ENCODE results near the gene HOXB1. TPM values are rescaled to one million over a fixed set of nuclear protein-coding genes. Genes with fewer than 3 reads are reported as not detected.

HOXB1 gene
- total RNA-seq, 1 donor: not detected

- Histone ChIP-seq H3K4me3 (ENCODE audit: low read length) (no peak overlapping the region), H3K9me3 (ENCODE audit: low read depth, low read length) (no peaks in the 10 kb centered on the region), H3K4me1 (ENCODE audit: insufficient read depth, low read length) (no peaks in the 10 kb centered on the region), H3K27me3 (ENCODE audit: insufficient read depth, low read length) (peaks cover 26% of the 10 kb centered on the region)
Observed at GRCh38 chr17:48561884-48562810, 31.3 kb upstream of the HOXB1 start.

- Histone ChIP-seq H3K4me3 (ENCODE audit: low read length) (no peak overlapping the region), H3K4me1 (ENCODE audit: insufficient read depth, low read length) (no peaks in the 10 kb centered on the region), H3K27me3 (ENCODE audit: insufficient read depth, low read length) (peaks cover 28% of the 10 kb centered on the region), H3K9me3 (ENCODE audit: low read depth, low read length) (no peaks in the 10 kb centered on the region)
Observed at GRCh38 chr17:48559840-48560817, 29.3 kb upstream of the HOXB1 start.

- Histone ChIP-seq H3K27me3 (ENCODE audit: insufficient read depth, low read length) (peaks cover 28% of the 10 kb centered on the region), H3K4me1 (ENCODE audit: insufficient read depth, low read length) (no peaks in the 10 kb centered on the region), H3K9me3 (ENCODE audit: low read depth, low read length) (no peaks in the 10 kb centered on the region), H3K4me3 (ENCODE audit: low read length) (no peak overlapping the region)
Observed at GRCh38 chr17:48559122-48559839, 28.5 kb upstream of the HOXB1 start.

GRCh38 chr17:48558831-48559121 is 28.0 kb upstream of the HOXB1 start:
- H3K27me3 ChIP-seq (ENCODE audit: insufficient read depth, low read length): peaks cover 28% of the 10 kb centered on the region
- no peak overlapping the region for H3K4me3 ChIP-seq (ENCODE audit: low read length)
- no peaks in the 10 kb centered on the region for H3K9me3 ChIP-seq (ENCODE audit: low read depth, low read length)
- no peaks in the 10 kb centered on the region for H3K4me1 ChIP-seq (ENCODE audit: insufficient read depth, low read length)

- Histone ChIP-seq H3K9me3 (ENCODE audit: low read depth, low read length) (no peaks in the 10 kb centered on the region), H3K4me1 (ENCODE audit: insufficient read depth, low read length) (no peaks in the 10 kb centered on the region), H3K4me3 (ENCODE audit: low read length) (no peak overlapping the region), H3K27me3 (ENCODE audit: insufficient read depth, low read length) (peaks cover 26% of the 10 kb centered on the region)
Observed at GRCh38 chr17:48558057-48558830, 27.4 kb upstream of the HOXB1 start.

GRCh38 chr17:48556576-48557401 is 26.0 kb upstream of the HOXB1 start:
- no peaks in the 10 kb centered on the region for H3K9me3 ChIP-seq (ENCODE audit: low read depth, low read length)

GRCh38 chr17:48556229-48556575 is 25.4 kb upstream of the HOXB1 start:
- Histone ChIP-seq H3K4me1 (ENCODE audit: insufficient read depth, low read length) (no peaks in the 10 kb centered on the region), H3K27me3 (ENCODE audit: insufficient read depth, low read length) (peaks cover 23% of the 10 kb centered on the region), H3K9me3 (ENCODE audit: low read depth, low read length) (no peaks in the 10 kb centered on the region), H3K4me3 (ENCODE audit: low read length) (no peak overlapping the region)

More at GRCh38 chr17:48556576-48557401, 26.0 kb upstream of the HOXB1 start:
- Histone ChIP-seq H3K4me3 (ENCODE audit: low read length) (no peak overlapping the region), H3K27me3 (ENCODE audit: insufficient read depth, low read length) (peaks cover 23% of the 10 kb centered on the region), H3K4me1 (ENCODE audit: insufficient read depth, low read length) (no peaks in the 10 kb centered on the region)

GRCh38 chr17:48555258-48556228 is 24.7 kb upstream of the HOXB1 start:
- H3K27me3 ChIP-seq (ENCODE audit: insufficient read depth, low read length): peaks cover 23% of the 10 kb centered on the region
- H3K9me3 ChIP-seq (ENCODE audit: low read depth, low read length): no peaks in the 10 kb centered on the region
- no peak overlapping the region for H3K4me3 ChIP-seq (ENCODE audit: low read length)
- no peaks in the 10 kb centered on the region for H3K4me1 ChIP-seq (ENCODE audit: insufficient read depth, low read length)

- Histone ChIP-seq H3K4me3 (ENCODE audit: low read length) (no peak overlapping the region), H3K4me1 (ENCODE audit: insufficient read depth, low read length) (no peaks in the 10 kb centered on the region), H3K27me3 (ENCODE audit: insufficient read depth, low read length) (peaks cover 23% of the 10 kb centered on the region), H3K9me3 (ENCODE audit: low read depth, low read length) (no peaks in the 10 kb centered on the region)
Observed at GRCh38 chr17:48554412-48555257, 23.8 kb upstream of the HOXB1 start.

GRCh38 chr17:48553826-48554225 is 23.0 kb upstream of the HOXB1 start:
- Histone ChIP-seq H3K4me3 (ENCODE audit: low read length) (no peak overlapping the region), H3K27me3 (ENCODE audit: insufficient read depth, low read length) (peaks cover 23% of the 10 kb centered on the region), H3K9me3 (ENCODE audit: low read depth, low read length) (no peaks in the 10 kb centered on the region), H3K4me1 (ENCODE audit: insufficient read depth, low read length) (no peaks in the 10 kb centered on the region)

GRCh38 chr17:48553190-48553547 is 22.4 kb upstream of the HOXB1 start:
- no peaks in the 10 kb centered on the region for H3K9me3 ChIP-seq (ENCODE audit: low read depth, low read length)
- peaks cover 6% of the 10 kb centered on the region for H3K4me1 ChIP-seq (ENCODE audit: insufficient read depth, low read length)
- H3K27me3 ChIP-seq (ENCODE audit: insufficient read depth, low read length): peaks cover 26% of the 10 kb centered on the region
- H3K4me3 ChIP-seq (ENCODE audit: low read length): no peak overlapping the region

- Histone ChIP-seq H3K9me3 (ENCODE audit: low read depth, low read length) (no peaks in the 10 kb centered on the region), H3K27me3 (ENCODE audit: insufficient read depth, low read length) (peaks cover 31% of the 10 kb centered on the region), H3K4me3 (ENCODE audit: low read length) (no peak overlapping the region), H3K4me1 (ENCODE audit: insufficient read depth, low read length) (peaks cover 11% of the 10 kb centered on the region)
Observed at GRCh38 chr17:48552466-48553189, 21.8 kb upstream of the HOXB1 start.
